ENCODE measurements around the gene KIAA1958. TPM values are rescaled to one million over a fixed set of nuclear protein-coding genes. Genes with fewer than 3 reads are reported as not detected.

Gene KIAA1958
- 1.9 and 2.3 TPM in 2 replicates for total RNA-seq

GRCh38 chr9:112486221-112487007 is at the start of gene KIAA1958:
KIAA1958 (plus strand) TSS chr9:112486827; CDS start chr9:112574081, 87,254 bp downstream.

GRCh38 chr9:112717661-112718331 is 231.2 kb downstream of the KIAA1958 start, which contains the start of gene INIP:
INIP (minus strand) TSS chr9:112718117; CDS start chr9:112716485, 1,632 bp downstream.

Other genes starting within 250 kb of the KIAA1958 start
- gene PTBP3, start 153.2 kb upstream of the KIAA1958 start, total RNA-seq = 25.3 and 31.6 TPM in 2 replicates
- gene HSDL2, start 106.7 kb upstream of the KIAA1958 start, total RNA-seq = 31.3 and 41.8 TPM in 2 replicates
- 13.1 and 17.2 TPM in 2 replicates for gene INIP, start 231.3 kb downstream of the KIAA1958 start, total RNA-seq